OCI-LY3 (cell line): ENCODE measurements around the gene STARD13.

Experiments used
- H2AFZ ChIP-seq: fragments of 200-600, 300-600 bp; shearing (Covaris generic); 2 replicates; pipeline ENCODE4 v1.6.0; 2014; ENCODE audit warnings: antibody characterized with exemption, low read depth, low read length
- H3K27ac ChIP-seq: fragments of 200-600, 300-600 bp; sonication (generic); 2 replicates; pipeline ENCODE4 v1.5.1; 2014; ENCODE audit warnings: mild to moderate bottlenecking, low read length, moderate library complexity, mixed read lengths
- H3K27me3 ChIP-seq: fragments of 200-600, 300-600 bp; sonication (generic); 2 replicates; pipeline ENCODE4 v1.6.1; 2014; ENCODE audit warnings: low read depth, low read length, mixed read lengths
- H3K36me3 ChIP-seq: fragments of 200-600, 300-600 bp; sonication (generic); replicated peaks from 2 replicates; pipeline ENCODE3; 2014; ENCODE audit warnings: low read depth, low read length, mixed read lengths
- H3K4me1 ChIP-seq: fragments of 300-600, 200-600 bp; sonication (generic); 2 replicates; pipeline ENCODE4 v1.6.1; 2014; ENCODE audit warnings: low read length, mixed read lengths
- H3K4me2 ChIP-seq: fragments of 200-600, 300-600 bp; sonication (generic); 2 replicates; pipeline ENCODE4 v1.6.1; 2014; ENCODE audit warnings: low read length, mixed read lengths
- H3K4me3 ChIP-seq: fragments of 300-600, 200-600 bp; sonication (generic); 2 replicates; pipeline ENCODE4 v1.5.1; 2014; ENCODE audit warnings: antibody characterized with exemption, mild to moderate bottlenecking, low read length, moderate library complexity
- H3K79me2 ChIP-seq: fragments of 300-600, 200-600 bp; shearing (Covaris generic); 2 replicates; pipeline ENCODE4 v1.6.1; 2014; ENCODE audit warnings: mild to moderate bottlenecking, low read length, mixed read lengths
- H3K9ac ChIP-seq: fragments of 300-600, 200-600 bp; shearing (Covaris generic); 2 replicates; pipeline ENCODE4 v1.6.0; 2014; ENCODE audit warnings: mild to moderate bottlenecking, low read length, moderate library complexity
- H3K9me3 ChIP-seq: fragments of 200-600, 300-600 bp; shearing (Covaris generic); 2 replicates; pipeline ENCODE4 v1.6.1; 2014; ENCODE audit warnings: low read length, mixed read lengths; ENCODE audit not compliant: insufficient read depth
- H4K20me1 ChIP-seq: fragments of 200-600, 300-600 bp; sonication (generic); 2 replicates; pipeline ENCODE4 v1.6.1; 2016; ENCODE audit warnings: low read length, mixed read lengths; ENCODE audit not compliant: insufficient read depth
- CTCF ChIP-seq: fragments of 200-600, 300-600 bp; sonication (generic); IDR thresholded peaks from 2 replicates; pipeline ENCODE4 v1.5.1; 2014; ENCODE audit warnings: antibody characterized with exemption, low read length, low read depth
- EZH2phosphoT487 ChIP-seq: fragments of 200-600 bp; shearing (Covaris generic); IDR thresholded peaks from 2 replicates; pipeline ENCODE4 v1.6.1; 2018; ENCODE audit warnings: antibody characterized with exemption, mixed run types, low read depth

Gene STARD13

GRCh38 chr13:33150662-33151061 lies 134.9 kb downstream of the STARD13 start:
- H3K9me3 ChIP-seq: peaks cover 17% of the 10 kb centered on the region
- TF ChIP-seq CTCF (no peak), EZH2phosphoT487 (no peak)
- no peak overlapping the region for H3K27ac ChIP-seq
- peaks cover 17% of the 10 kb centered on the region for H3K36me3 ChIP-seq
- no peak overlapping the region for H2AFZ ChIP-seq
- no peak overlapping the region for H3K9ac ChIP-seq
- H3K4me2 ChIP-seq: no peak overlapping the region
- H3K79me2 ChIP-seq: no peaks in the 10 kb centered on the region
- H3K27me3 ChIP-seq: no peaks in the 10 kb centered on the region
- H4K20me1 ChIP-seq: no peaks in the 10 kb centered on the region
- H3K4me1 ChIP-seq: peaks cover 28% of the 10 kb centered on the region
- no peak overlapping the region for H3K4me3 ChIP-seq

GRCh38 chr13:33150126-33150525 lies 135.4 kb downstream of the STARD13 start:
- Histone ChIP-seq H3K4me1 (peaks cover 30% of the 10 kb centered on the region), H3K9ac (no peak overlapping the region), H3K4me2 (no peak overlapping the region), H3K9me3 (peaks cover 22% of the 10 kb centered on the region), H3K27me3 (no peaks in the 10 kb centered on the region), H3K27ac (no peak overlapping the region), H3K79me2 (no peaks in the 10 kb centered on the region), H2AFZ (no peak overlapping the region), H3K36me3 (peaks cover 19% of the 10 kb centered on the region), H3K4me3 (no peak overlapping the region), H4K20me1 (no peaks in the 10 kb centered on the region)
- TF ChIP-seq EZH2phosphoT487 (no peak), CTCF (no peak)

- Histone ChIP-seq H3K27me3 (no peaks in the 10 kb centered on the region), H3K4me1 (peaks cover 33% of the 10 kb centered on the region)
- TF ChIP-seq CTCF (no peak), EZH2phosphoT487 (no peak)
Observed at GRCh38 chr13:33147832-33148231, 137.7 kb downstream of the STARD13 start.

DNA sequence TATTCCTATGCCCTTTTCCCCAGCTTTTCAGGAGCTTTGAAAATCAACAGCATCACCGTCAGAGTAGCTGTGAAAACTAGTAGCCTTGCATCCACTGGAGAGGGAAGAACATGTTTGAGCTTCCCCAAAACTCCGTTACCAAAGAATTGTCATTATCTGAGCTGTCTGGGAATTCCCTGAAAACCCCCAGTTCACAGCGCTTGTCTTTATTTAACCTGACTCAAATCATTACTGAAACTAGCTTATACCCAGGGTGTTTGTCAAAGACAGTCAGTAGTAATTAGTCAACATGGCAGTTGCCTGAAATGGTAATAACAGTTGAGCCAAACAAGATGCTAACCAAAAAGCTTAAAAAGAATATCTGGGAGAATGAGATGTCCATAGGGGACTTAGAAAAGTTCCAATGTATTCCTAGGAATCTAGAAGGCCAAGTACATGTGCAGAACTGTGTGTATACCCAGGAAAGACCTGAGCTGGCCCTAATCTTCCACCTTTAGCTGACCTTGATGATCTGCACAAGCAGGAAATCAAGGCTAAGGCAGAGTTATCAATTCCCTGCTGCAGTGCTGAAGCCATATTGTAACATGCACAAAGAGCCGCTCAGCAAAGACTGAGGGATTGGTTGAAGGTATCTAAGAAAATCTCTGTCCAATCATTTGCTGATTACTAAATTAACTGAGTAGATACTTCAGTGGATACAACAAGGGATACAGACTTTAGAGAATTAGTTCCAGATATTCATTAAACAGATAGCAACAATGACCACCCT lies 138.5 kb downstream of the STARD13 start:
- peaks cover 33% of the 10 kb centered on the region for H3K4me1 ChIP-seq
- H3K4me2 ChIP-seq: peak overlapping the region; percentile 50
- peaks cover 28% of the 10 kb centered on the region for H3K36me3 ChIP-seq
- no peak for TF ChIP-seq EZH2phosphoT487
- TF ChIP-seq CTCF: no peak
- peak overlapping the region; percentile 18; the same call in 1 of the 2 replicates for H3K9ac ChIP-seq
- no peaks in the 10 kb centered on the region for H3K27me3 ChIP-seq
- H2AFZ ChIP-seq: no peak overlapping the region
- H3K4me3 ChIP-seq: no peak overlapping the region
- H3K27ac ChIP-seq: peak overlapping the region; percentile 74
- H3K9me3 ChIP-seq: peaks cover 31% of the 10 kb centered on the region
- H4K20me1 ChIP-seq: no peaks in the 10 kb centered on the region
- H3K79me2 ChIP-seq: no peaks in the 10 kb centered on the region

More at GRCh38 chr13:33147832-33148231, 137.7 kb downstream of the STARD13 start:
- H2AFZ ChIP-seq: no peak overlapping the region
- H3K9ac ChIP-seq: no peak overlapping the region
- H4K20me1 ChIP-seq: no peaks in the 10 kb centered on the region
- no peaks in the 10 kb centered on the region for H3K79me2 ChIP-seq
- H3K27ac ChIP-seq: no peak overlapping the region
- H3K36me3 ChIP-seq: peaks cover 28% of the 10 kb centered on the region
- no peak overlapping the region for H3K4me2 ChIP-seq
- peaks cover 31% of the 10 kb centered on the region for H3K9me3 ChIP-seq
- no peak overlapping the region for H3K4me3 ChIP-seq
